22Rv1 (cell line): ENCODE results near the gene MEAF6.

Experiments used
- H3K27ac ChIP-seq: fragments of 450-650 bp; 2 replicates; pipeline ENCODE4 v1.5.1; 2017
- ZFX ChIP-seq: fragments of 450-650 bp; IDR thresholded peaks from 2 replicates; pipeline ENCODE4 v1.6.1; 2017; ENCODE audit warnings: antibody characterized with exemption, borderline replicate concordance
- TF ChIP-seq, protein P1 (sequence below): fragments of 450-650 bp; IDR thresholded peaks from 2 replicates; pipeline ENCODE4 v1.5.1; 2017; ENCODE audit warnings: mild to moderate bottlenecking

Gene MEAF6

GRCh38 chr1:37448691-37449417 lies 65.7 kb downstream of the MEAF6 start:
- TF ChIP-seq, protein P1, sequence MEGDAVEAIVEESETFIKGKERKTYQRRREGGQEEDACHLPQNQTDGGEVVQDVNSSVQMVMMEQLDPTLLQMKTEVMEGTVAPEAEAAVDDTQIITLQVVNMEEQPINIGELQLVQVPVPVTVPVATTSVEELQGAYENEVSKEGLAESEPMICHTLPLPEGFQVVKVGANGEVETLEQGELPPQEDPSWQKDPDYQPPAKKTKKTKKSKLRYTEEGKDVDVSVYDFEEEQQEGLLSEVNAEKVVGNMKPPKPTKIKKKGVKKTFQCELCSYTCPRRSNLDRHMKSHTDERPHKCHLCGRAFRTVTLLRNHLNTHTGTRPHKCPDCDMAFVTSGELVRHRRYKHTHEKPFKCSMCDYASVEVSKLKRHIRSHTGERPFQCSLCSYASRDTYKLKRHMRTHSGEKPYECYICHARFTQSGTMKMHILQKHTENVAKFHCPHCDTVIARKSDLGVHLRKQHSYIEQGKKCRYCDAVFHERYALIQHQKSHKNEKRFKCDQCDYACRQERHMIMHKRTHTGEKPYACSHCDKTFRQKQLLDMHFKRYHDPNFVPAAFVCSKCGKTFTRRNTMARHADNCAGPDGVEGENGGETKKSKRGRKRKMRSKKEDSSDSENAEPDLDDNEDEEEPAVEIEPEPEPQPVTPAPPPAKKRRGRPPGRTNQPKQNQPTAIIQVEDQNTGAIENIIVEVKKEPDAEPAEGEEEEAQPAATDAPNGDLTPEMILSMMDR = no peak
- TF ChIP-seq ZFX = no peak
- no peak overlapping the region for H3K27ac ChIP-seq

- no peak for TF ChIP-seq ZFX
- TF ChIP-seq, protein P1 = no peak
- H3K27ac ChIP-seq = no peak overlapping the region
These were observed 66.4 kb downstream of the MEAF6 start for GRCh38 chr1:37448185-37448584.

DNA sequence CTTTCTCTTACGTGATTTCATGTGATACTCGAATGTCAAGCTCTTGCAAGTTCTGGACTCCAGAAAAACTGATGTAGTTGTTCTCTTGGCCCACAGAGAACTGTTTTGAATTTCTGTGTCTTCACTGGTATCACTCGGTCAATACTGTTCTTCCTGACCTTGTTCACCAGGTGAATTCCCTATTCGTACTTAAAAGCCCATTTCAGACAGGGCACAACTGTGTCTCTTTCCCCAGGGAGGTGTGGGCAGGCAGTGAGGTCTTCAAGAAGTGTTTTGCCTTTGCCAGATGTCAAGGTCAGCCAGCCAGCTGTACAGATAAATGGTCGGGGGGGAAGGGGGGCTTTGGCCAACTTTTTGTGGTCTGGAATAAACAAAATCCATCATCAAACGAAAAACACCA lies 67.7 kb downstream of the MEAF6 start:
- TF ChIP-seq, protein P1 = no peak
- TF ChIP-seq ZFX = no peak
- no peak overlapping the region for H3K27ac ChIP-seq

DNA sequence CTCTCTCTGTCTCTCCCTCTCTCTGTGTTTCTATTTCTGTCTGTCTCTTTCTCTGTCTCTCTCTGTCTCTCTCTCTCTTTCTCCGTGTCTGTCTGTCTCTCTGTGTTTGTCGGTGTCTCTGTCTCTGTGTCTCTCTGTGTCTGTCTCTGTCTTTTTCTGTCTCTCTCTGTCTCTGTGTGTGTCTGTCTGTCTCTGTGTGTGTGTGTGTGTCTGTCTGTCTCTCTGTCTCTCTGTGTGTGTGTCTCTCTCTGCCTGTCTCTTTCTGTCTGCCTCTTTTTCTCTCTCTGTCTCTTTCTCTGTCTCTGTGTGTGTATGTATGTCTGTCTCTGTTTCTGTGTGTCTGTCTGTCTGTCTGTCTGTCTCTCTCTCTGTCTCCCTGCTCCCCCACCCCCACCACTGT lies 71.9 kb downstream of the MEAF6 start:
- no peak for TF ChIP-seq ZFX
- TF ChIP-seq, protein P1 = no peak
- no peak overlapping the region for H3K27ac ChIP-seq
